GM23338 (cell line): ENCODE results near the gene CD3G.

Experiments
- CREB1 ChIP-seq: fragments of 250-450 bp; sonication (Bioruptor Pico); IDR thresholded peaks from 2 replicates; pipeline ENCODE4 v1.5.0; 2020; ENCODE audit warnings: low read depth, mild to moderate bottlenecking, moderate library complexity
- EZH2 ChIP-seq: fragments of 200-600 bp; sonication (generic); IDR thresholded peaks from one replicate; pipeline ENCODE4 v1.8.0; 2017; ENCODE audit warnings: antibody characterized with exemption, mild to moderate bottlenecking, low read depth; ENCODE audit not compliant: unreplicated experiment
- EZH2phosphoT487 ChIP-seq: fragments of 200-600 bp; sonication (generic); IDR thresholded peaks from one replicate; pipeline ENCODE4 v1.8.1; 2018; ENCODE audit warnings: antibody characterized with exemption; ENCODE audit not compliant: unreplicated experiment
- POLR2AphosphoS5 ChIP-seq: IDR thresholded peaks from 2 replicates; pipeline ENCODE4 v1.6.1; 2016; ENCODE audit warnings: antibody characterized with exemption, low read depth
- ZNF331 ChIP-seq: fragments of 250-450 bp; sonication (Bioruptor Pico); IDR thresholded peaks from 2 replicates; pipeline ENCODE4 v1.5.0; 2020; ENCODE audit warnings: low read depth, mild to moderate bottlenecking, moderate library complexity
- TF ChIP-seq, protein P1 (sequence below), 2 experiments: fragments of 200-600 bp in 1 of 2; sonication (generic) in 1 of 2; conservative IDR thresholded peaks; 2 replicates each; pipeline versions ENCODE4 v1.5.1 to v1.6.1; 2016 to 2017; ENCODE audit warnings: antibody characterized with exemption in 2 of 2, low read depth in 2 of 2, mild to moderate bottlenecking in 2 of 2, moderate library complexity in 1 of 2
- TF ChIP-seq, protein P2 (sequence below): IDR thresholded peaks from 2 replicates; pipeline ENCODE4 v1.6.1; 2016; ENCODE audit warnings: antibody characterized with exemption
- TF ChIP-seq, protein P3 (sequence below): IDR thresholded peaks from one replicate; pipeline ENCODE4 v1.6.1; 2018; ENCODE audit warnings: antibody characterized with exemption; ENCODE audit not compliant: unreplicated experiment

DNA sequence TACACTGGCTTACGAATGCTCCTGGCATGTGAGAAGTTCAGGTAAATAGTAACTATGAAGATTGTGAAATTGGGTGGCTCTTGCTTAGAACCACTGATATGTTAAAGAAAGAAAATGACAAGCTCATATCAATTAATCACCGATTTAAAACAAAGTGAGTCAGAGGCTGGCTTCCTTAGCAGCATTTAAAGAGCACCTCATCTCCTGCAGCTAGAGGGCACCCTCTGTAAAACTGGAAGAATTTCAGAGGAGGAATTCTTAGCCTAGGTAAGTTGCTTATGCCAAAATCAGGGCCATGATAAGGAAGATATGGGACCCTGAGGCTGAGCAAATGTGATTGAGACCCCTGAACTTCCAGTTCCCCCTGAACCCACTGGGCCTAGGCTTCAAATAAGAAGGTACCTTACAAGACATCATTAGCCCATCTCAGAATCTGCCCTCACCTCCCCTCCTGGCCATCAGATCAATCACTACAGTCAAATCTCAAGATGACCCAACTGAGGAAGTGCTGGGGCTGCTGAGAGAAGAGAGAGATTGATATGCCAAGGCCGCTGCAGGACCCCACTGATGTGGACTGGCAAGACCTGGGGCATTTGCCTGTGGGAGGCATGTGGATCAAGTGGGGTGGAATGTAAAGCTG, 48.2 kb upstream of the CD3G start:
- TF ChIP-seq, protein P1, sequence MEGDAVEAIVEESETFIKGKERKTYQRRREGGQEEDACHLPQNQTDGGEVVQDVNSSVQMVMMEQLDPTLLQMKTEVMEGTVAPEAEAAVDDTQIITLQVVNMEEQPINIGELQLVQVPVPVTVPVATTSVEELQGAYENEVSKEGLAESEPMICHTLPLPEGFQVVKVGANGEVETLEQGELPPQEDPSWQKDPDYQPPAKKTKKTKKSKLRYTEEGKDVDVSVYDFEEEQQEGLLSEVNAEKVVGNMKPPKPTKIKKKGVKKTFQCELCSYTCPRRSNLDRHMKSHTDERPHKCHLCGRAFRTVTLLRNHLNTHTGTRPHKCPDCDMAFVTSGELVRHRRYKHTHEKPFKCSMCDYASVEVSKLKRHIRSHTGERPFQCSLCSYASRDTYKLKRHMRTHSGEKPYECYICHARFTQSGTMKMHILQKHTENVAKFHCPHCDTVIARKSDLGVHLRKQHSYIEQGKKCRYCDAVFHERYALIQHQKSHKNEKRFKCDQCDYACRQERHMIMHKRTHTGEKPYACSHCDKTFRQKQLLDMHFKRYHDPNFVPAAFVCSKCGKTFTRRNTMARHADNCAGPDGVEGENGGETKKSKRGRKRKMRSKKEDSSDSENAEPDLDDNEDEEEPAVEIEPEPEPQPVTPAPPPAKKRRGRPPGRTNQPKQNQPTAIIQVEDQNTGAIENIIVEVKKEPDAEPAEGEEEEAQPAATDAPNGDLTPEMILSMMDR (conservative IDR thresholded peaks at IDR 0.05; ENCODE audit: low read depth in 2 of 2): peak; percentile 77 to 80
- TF ChIP-seq EZH2: no peak
- TF ChIP-seq, protein P2, sequence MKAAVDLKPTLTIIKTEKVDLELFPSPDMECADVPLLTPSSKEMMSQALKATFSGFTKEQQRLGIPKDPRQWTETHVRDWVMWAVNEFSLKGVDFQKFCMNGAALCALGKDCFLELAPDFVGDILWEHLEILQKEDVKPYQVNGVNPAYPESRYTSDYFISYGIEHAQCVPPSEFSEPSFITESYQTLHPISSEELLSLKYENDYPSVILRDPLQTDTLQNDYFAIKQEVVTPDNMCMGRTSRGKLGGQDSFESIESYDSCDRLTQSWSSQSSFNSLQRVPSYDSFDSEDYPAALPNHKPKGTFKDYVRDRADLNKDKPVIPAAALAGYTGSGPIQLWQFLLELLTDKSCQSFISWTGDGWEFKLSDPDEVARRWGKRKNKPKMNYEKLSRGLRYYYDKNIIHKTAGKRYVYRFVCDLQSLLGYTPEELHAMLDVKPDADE: no peak
- TF ChIP-seq POLR2AphosphoS5: no peak
- TF ChIP-seq ZNF331 (CRISPR knock-in tag): no peak
- no peak for TF ChIP-seq CREB1 (CRISPR knock-in tag)
- TF ChIP-seq EZH2phosphoT487: no peak
- TF ChIP-seq, protein P3, sequence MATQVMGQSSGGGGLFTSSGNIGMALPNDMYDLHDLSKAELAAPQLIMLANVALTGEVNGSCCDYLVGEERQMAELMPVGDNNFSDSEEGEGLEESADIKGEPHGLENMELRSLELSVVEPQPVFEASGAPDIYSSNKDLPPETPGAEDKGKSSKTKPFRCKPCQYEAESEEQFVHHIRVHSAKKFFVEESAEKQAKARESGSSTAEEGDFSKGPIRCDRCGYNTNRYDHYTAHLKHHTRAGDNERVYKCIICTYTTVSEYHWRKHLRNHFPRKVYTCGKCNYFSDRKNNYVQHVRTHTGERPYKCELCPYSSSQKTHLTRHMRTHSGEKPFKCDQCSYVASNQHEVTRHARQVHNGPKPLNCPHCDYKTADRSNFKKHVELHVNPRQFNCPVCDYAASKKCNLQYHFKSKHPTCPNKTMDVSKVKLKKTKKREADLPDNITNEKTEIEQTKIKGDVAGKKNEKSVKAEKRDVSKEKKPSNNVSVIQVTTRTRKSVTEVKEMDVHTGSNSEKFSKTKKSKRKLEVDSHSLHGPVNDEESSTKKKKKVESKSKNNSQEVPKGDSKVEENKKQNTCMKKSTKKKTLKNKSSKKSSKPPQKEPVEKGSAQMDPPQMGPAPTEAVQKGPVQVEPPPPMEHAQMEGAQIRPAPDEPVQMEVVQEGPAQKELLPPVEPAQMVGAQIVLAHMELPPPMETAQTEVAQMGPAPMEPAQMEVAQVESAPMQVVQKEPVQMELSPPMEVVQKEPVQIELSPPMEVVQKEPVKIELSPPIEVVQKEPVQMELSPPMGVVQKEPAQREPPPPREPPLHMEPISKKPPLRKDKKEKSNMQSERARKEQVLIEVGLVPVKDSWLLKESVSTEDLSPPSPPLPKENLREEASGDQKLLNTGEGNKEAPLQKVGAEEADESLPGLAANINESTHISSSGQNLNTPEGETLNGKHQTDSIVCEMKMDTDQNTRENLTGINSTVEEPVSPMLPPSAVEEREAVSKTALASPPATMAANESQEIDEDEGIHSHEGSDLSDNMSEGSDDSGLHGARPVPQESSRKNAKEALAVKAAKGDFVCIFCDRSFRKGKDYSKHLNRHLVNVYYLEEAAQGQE: no peak
